HG03135 (cell line): ENCODE measurements around the gene FOXO1.

Source experiments
- ATAC-seq: cut with Tn5 transposase; IDR thresholded peaks from one replicate; pipeline ENCODE4 v1.9.1; 2021; ENCODE audit warnings: mild to moderate bottlenecking, moderate library complexity; ENCODE audit not compliant: unreplicated experiment

The FOXO1 gene

DNA sequence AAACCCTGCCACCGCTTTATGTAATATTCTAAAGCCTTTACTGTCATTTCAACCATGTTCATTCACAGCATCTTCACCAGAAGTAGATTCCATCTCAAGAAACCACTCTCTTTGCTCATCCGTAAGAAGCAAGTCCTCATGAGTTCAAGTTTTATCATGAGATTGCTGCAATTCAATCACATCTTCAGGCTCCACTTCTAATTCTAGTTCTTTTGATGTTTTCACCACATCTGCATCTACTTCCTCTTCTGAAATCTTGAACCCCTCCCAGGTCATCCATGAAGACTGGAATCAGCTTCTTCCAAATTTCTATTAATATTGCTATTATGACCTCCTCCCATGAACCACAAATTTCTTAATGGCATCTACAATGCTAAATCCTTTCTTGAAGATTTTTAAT lies 83.9 kb downstream of the FOXO1 start:
- no peak for ATAC-seq

DNA sequence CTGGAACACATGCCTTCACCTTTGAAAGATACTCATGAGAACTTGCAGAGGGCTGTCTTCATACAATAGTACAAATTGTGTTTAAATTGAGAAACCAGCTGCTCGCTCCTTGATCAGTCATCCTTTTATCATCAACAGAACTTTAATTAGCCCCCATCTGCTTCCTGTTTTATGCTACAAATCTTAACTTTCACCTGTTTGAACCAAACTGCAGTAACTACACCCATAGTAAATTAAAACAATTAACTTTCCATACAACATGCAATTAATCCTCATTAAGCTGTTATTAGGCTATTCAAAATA lies 85.2 kb downstream of the FOXO1 start:
- ATAC-seq = no peak

DNA sequence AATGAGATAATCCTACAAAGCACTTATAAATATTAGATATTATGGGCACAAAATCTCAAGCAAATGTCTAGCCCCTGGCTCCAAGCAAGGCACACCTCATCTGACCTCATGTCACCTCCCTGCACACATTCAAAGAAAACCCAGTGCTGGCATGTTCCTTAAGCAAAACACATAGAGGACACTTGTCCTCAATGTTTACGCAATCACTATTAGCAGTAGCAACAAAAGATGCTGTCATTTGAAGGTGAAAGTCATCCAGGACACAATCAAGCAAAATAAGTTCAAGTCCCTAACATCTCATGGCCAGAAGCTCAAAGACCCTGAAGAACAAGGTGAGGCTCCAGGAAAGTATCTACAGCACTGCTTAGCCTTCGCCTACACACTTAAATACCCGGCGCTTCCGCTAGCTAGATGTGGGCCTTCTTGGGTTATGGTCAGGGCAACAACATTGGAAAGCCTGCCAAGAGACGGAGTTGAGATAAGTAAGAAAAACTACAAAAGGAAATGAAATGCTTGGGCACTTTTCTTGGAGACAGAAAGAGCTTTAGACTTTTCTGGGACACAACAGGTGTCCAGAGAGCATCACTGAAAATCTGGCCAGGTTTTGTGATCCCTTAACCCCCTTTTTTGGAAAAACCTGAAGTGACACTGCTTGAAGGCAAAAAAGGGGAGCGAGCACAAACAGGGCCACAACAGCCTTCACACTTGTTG lies 85.7 kb downstream of the FOXO1 start:
- no peak for ATAC-seq

DNA sequence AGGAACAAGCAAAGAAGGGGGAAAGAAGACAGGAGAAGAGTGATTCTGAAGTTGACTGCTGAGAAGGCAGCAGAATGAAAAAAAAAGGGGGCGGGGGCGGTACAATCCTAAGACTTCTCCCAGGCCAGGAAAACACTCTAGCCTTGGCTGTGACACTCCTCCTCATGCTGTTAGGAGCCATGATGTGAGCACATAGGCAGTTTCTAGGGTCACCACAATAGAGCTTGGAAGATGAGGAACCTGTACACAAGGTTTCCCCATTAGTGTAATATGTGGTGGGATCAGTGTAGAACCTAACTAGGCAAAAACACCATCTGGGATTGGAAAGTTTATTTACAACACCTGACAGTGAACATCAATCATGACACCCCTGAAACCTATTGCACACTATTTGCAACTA lies 86.9 kb downstream of the FOXO1 start:
- no peak for ATAC-seq

DNA sequence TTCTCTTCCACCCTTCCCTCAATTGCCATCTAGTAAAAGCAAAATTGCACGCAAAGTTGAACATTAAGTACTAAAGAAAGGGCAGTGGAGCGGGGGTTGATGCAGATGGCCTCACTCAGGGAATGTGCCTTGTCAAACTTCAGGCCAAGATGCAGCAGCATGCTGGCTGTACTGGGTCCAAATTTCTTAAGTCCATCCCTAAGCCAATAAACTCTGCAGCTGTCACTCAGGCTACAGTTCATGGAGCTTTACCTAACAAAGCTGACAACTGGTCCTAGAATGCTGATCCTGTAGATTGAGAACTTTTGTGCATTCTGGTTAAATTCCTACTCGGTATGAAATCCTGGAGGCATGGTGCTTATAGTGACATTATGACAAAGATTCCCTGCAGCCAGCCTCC lies 88.4 kb downstream of the FOXO1 start:
- ATAC-seq = no peak

DNA sequence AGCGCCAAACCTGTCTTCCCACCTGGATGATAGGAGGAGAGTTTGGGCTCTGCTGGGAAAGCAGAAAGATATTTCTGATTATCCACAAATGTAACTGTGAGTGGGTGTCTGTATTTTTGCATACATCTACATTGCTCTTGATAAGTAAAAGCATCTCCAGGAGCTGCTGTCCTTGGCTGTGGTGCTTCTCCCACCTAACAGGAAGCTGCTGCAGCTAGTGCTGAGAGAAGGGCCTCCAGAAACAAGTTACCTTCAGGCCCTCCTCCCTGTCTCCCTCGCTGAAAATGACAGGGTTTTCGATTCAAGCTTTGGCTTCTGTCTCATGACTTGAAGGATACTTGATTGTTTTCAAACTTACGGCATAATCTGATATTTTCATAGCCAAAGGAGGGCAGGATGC lies 90.1 kb downstream of the FOXO1 start:
- no peak for ATAC-seq

DNA sequence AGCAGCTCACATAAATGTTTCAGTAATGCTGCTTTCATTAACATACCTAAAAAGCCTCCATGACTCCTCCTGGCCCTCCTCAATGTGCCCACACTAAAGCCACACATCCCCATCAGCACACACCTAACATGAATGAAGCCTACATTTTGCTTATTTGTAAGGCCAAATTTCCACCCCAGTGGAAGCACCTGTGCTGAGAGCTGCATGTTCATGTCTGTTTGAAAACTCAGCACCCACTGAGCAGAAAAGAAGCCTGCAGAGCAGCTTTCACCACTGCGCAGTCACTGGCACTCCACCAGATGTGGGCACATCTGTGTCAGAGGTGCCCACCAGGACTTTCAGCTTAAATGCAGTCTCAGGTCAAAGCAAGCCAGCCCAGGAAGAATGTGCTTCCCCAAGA lies 93.5 kb downstream of the FOXO1 start:
- ATAC-seq = no peak

DNA sequence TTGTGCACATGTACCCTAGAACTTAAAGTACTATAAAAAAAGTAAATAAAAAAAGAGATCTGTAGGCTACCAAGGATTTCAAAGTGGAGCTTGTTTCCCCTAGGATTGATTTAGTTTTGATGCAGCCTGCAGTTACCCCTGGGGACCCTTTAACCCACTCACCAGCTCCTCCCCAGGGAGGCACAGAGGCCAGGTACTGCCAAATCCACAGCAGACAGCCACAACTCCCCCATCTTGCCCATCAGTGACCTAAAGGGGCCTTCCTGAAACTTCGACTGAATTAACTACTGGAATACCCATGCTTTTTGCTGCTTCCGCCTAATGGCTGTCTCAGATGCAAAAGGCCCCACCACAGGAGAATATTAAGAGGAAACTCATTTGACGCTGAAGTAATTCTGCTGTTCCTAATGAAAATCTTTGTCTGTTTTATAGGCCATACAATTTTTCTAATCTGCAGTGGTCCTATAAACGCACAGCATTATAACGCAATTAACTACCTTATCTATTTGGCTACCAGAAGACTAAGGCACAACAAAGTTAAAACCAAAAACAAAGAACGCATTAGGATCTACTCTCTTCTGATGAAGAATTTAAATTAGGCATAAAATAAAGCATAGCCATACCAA lies 95.0 kb downstream of the FOXO1 start:
- ATAC-seq = no peak

DNA sequence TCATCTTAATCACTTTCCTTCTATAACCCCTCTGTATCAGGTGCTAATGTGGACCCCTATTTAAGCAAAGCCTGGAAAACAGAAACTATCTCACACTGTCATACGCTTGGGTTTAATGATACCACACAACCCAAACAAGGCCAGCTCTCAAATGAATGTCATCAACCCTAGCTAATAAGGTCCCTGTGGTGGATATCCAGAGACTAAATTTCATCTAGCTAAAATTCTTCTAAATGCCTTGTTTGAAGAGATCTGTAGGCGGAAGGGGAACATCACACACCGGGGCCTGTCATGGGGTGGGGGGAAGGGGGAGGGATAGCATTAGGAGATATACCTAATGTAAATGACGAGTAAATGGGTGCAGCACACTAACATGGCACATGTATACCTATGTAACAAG lies 95.5 kb downstream of the FOXO1 start:
- no peak for ATAC-seq

DNA sequence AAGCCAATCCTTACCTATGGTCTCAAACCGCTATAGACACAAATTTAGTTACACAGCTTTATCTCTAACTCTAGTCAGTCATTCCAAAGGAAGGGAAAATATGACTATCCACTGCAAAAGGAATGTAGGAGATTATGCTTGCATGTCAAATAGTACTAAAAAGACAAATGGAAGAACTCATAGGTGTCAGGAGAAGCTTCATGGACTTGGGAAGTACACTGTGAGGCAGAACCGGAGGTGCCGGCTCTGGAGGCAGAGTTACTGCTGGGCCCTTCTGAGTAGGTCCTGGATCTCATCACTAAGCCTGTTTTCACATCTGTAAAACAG lies 97.5 kb downstream of the FOXO1 start:
- no peak for ATAC-seq

DNA sequence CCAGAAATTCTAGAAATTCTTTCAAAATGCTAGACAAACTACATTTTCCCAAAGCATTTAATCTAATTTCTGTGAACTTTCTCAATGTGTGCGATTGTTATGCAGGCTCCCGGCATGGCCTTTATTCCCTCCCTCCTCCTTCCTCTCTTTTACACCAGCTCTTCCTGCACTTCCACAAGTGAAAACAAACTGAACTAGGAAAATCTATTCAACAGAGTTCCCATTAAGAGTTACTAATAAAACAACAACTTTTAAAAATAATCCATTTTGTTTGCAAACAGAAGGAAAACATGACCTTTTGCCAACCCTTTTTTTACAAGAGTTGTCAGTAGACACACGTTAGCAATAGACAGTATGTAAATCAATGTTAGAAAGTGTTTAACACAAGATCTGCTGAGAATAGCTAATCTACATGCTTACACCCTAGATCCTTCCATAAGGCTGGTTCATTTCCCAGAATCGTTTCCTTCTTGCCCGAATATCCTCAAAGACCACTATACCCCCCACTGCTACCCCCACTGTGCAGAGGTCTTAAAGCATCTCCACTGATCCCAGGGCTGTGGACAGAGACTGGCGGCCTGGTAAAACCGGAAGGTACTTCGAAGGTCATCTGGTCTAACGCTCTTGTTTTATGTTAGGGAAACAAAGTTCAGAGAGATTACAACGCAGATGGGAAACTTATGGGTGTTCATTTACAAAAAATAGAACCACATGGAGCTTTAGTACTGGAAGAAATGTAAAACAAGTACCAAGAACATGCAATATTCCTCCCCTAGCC lies 98.0 kb downstream of the FOXO1 start:
- ATAC-seq = no peak

DNA sequence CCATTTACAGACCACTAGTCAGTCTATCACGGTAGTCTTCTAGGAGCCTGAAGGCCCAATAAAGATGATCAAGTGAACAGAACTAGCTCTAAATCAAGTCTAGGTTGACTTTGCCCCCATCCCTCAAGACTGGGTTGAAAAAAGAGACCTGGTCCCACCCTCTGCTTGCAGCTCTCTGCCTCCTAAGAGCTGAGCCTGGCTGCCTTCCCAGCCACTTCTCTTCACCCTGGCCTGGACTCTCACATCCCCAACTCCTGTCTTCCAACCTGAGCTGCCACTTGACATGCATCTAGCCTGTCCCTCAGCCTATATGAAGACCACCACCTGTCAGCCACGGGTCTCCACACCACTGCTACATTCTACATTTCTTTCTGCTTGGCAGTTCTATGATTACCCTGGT lies 99.6 kb downstream of the FOXO1 start:
- ATAC-seq = no peak

DNA sequence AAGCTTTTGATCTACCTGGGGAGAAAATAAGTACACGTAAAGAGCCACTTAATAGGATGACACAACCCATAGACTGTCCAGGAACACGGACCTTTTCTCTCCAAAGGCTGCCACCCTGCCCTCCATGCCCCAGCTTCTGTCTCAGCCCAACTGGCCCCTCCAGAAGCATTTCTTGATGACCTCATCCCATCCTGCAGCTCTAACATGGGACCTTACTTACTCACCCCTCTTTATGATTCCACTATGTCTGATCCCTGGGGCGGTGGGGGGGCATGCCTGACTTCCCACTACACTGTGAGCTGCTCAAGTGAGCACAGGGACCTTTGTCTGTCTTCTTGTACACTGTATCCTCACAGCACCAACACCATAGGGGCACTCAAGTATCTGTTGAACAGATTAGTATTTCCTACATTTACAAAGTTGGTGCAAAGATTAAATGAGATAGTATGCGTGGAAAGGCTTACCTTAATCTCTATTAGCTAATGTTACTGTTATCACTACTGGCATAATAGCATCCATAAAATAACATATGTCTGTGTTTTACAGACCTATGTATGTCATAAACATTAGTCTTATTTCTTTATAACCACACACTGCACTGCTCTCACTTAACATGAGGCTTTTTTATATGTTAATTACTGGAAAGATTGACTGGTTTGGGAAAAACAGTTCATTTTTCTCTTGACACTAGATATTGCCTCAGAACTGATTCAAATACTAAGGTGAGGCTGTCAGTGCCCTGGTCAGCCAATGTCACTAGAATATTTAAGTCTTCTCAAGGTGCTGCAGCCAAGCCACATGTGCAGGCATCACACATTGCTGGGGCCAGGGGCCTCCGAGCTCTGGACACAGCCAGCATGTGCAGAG lies 100.9 kb downstream of the FOXO1 start:
- no peak for ATAC-seq

DNA sequence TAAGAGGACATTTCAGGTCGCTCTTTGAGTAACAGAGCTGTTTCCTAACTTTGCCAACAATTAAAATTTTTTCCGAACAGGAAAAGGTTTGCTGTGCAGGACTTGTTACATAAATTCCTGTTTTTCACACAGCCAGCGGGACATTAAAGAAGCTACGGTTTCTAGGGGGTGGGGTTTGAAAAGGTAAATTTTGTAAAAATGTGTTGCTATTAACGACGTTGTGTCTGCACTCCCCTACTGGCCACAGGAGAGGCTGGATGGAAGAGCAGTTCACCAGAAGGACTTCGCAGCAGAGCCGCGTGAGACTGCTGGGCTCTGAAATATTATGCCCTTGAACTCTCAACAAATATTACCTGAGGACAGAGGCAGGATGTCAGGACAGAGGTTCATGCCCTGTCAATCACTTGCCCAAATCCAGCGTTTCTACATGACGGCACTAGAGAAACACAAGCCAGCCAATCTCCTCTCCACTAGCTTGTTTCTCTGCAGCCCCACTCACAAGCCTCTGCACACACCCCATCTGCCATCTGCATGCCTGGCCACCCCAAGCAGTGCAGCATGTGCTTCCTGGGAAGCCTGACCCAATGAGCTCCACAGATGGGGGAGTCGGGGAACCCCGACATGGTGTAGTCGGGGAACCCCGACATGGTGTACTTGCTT lies 102.0 kb downstream of the FOXO1 start:
- peak; percentile 59 for ATAC-seq

DNA sequence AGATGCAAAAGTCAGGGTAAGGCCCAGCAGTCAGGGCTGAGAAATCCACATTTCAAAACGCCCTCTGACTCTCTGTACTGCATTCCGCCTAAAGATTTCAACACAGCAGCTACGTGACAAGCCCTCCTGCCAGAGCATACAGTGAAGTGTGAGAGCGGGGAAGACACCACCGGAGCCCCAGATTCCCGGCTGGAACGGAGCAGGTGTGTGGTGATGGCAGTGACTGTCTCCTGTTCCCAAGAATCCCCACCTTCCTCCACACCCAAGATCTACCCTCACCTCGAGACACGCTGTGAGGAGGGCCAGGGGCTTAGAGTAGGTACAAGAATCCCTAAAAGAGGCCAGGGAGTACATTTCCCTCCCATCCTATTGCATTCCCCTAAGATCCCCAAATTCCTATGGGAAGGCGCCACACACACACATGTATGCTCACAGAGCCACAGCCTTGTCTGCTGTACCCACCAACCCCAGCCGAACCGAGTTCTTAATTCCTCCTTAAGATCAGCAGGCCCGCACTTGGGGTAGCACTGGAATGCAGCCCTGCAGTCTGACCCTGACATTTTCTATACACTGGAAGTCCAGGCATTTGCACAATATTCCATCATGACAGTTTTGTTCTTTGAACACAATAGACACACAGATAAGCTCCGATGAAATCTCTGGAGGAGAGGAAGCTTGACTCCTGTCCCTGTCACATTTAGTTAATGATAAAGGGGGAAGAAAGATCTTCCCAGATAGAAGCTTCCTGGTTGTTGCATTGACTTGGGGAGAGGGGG lies 102.9 kb downstream of the FOXO1 start:
- no peak for ATAC-seq

DNA sequence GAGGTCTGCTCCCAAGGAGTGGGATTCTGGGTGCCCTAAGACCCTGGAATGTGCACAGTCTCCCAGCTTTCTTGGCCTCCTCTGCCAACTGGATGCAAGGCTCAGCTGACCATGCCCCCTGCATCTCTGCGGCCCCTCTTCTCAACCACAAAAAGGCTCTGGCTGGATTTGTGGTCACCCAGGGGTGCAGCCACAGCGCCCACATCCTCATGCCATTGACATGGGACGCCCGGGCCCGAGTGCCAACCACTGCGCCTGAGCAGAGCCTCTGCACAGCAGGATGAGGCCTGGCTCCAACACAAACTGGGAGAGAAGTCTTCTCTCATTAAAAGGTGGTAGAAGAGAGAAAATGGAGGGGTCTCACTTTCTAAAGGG lies 103.5 kb downstream of the FOXO1 start:
- ATAC-seq = no peak

DNA sequence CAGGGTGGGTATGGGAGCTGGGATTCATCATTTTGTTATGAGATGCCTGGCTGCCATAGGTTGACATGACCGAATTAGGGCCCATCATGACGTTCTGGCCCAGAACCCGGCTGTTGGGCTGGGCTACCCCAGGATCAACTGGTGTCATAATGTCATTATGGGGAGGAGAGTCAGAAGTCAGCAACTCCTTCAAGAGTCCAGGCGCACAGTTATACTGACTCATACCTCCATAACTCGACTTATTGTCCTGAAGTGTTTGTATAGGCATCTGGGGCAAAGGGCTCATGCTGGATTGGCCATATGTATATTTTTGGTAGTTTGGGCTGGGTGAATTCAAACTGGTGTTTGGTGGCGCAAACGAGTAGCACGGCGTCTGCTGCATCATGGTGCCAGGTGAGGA lies 106.5 kb downstream of the FOXO1 start:
- no peak for ATAC-seq

DNA sequence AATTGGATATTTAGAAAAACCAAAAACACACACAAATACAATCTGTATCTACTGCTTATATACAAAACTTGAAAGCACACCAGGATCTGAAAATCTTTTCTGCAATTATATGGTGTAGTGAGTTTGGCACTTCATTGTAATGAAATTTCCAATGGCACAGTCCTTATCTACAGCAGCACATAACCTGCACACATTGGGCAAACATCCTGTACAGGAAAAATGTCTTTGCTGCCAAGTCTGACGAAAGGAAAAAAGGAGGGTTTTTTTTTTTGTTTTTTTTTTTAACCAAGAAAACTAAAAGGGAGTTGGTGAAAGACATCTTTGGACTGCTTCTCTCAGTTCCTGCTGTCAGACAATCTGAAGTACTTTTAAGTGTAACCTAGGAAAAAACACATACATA lies 107.8 kb downstream of the FOXO1 start:
- ATAC-seq = no peak

DNA sequence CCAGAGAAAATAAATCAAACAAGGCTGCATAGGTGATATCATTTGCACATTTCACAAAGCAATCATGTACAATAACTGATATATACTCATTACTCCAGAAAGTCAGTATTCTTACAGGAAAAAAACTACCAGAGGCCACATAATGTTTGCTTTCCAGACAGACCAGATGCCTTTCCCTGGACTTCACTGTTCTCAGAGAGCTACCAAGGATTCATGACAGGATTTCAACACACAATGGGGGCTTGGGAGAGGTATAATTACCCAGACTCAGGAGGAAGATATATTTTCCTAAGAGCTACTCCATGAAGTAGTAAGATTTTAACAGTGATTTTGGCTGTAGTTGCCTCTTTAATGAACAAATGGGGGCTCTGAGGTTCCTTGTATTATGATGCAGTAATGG lies 110.0 kb downstream of the FOXO1 start:
- ATAC-seq = no peak

DNA sequence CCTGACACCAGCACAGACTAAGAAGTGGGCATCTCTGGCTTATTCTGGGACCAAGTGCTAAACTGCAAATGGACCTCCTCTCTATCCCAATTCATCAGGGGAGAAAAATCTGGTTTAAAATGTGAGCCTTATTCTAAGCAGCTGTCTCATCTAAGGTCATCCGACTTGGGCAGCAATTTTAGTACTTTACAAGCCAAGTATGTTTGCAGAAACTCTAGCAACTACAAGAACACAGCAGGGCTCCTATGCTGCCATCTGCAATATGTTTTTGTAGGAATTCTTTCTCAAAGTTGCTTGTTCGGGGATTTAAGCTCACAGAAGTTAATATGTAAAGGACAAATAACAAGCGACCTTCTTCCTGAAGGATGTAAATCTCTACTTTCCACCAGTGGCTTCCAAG lies 113.1 kb downstream of the FOXO1 start:
- ATAC-seq = no peak
